Rectal smooth muscle tissue (tissue), 1 donor: ENCODE results near the gene PARD3B.

Source experiments
- H3K27ac ChIP-seq: one replicate; pipeline ENCODE4 v1.7.0; 2013; ENCODE audit warnings: low read depth, low read length, inconsistent platforms
- H3K27me3 ChIP-seq: one replicate; pipeline ENCODE4 v1.7.0; 2013; ENCODE audit warnings: low read length; ENCODE audit not compliant: control insufficient read depth, insufficient read depth
- H3K36me3 ChIP-seq: one replicate; pipeline ENCODE4 v1.7.0; 2013; ENCODE audit warnings: low read length; ENCODE audit not compliant: control insufficient read depth, insufficient read depth
- H3K4me1 ChIP-seq: one replicate; pipeline ENCODE4 v1.7.0; 2013; ENCODE audit warnings: low read length; ENCODE audit not compliant: control insufficient read depth, insufficient read depth
- H3K4me3 ChIP-seq: one replicate; pipeline ENCODE4 v1.7.0; 2013; ENCODE audit warnings: low read length
- H3K9ac ChIP-seq: one replicate; pipeline ENCODE4 v1.7.0; 2013; ENCODE audit warnings: low read length

Gene PARD3B

DNA sequence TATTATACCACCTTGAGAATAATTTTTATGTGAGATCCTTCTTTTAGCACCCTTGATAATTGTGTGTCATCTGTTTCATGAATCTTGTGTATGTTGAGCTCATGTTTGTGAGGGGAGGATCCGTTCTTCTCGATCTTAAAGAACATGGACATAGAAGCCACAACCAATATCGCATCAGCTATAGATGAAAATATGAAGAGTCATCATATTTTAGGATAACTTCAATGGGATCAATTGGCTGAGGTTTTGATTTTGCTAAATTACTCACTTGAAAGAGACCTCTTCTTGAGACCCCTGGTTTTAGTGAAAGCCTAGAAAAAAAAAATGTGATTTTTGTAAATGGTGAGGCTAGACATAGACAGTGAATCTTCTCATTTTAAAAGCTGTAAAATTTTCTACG lies 751.7 kb downstream of the PARD3B start:
- H3K36me3 ChIP-seq = no peaks in the 10 kb centered on the region
- no peak overlapping the region for H3K27ac ChIP-seq
- H3K4me1 ChIP-seq = no peaks in the 10 kb centered on the region
- no peak overlapping the region for H3K9ac ChIP-seq
- no peak overlapping the region for H3K4me3 ChIP-seq
- no peaks in the 10 kb centered on the region for H3K27me3 ChIP-seq

DNA sequence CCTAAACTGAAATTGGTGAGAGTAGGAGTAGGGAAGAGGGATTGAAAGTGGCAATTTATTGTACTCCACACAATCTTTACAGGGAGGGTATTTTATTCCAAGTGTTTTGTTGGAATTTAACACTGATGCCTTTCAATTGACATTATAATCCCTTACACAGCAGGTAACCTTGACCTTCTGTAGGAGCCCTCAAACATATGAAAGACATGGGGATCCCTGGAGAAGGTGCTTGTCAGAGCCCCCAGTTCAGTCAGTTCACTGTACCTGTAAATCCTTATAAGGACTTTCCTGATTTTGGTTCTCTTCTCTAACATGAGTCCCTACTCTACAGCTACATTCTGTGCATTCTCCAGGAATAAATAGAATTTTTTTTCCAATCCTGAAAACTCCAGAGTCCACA lies 752.1 kb downstream of the PARD3B start:
- no peak overlapping the region for H3K4me3 ChIP-seq
- H3K36me3 ChIP-seq = no peaks in the 10 kb centered on the region
- no peak overlapping the region for H3K9ac ChIP-seq
- no peaks in the 10 kb centered on the region for H3K4me1 ChIP-seq
- no peak overlapping the region for H3K27ac ChIP-seq
- no peaks in the 10 kb centered on the region for H3K27me3 ChIP-seq

DNA sequence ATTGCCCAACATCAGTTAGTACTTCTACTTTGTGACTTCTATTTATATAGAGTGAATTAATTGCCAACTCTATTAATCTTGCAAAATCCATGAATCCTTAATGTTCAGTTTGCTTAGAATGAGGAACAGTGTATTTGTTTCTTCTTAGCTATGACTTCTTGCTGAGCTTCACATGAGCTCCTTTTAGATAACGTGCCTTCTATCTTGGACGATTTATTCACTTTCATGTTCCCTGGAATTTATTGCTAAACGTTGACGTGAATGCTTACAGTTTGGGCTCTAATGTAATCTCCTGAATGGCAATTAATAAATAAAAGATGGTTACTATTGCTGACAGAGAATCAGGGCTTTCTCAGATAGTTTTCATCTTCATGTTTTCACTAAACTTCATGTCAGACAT lies 752.6 kb downstream of the PARD3B start:
- no peak overlapping the region for H3K9ac ChIP-seq
- no peaks in the 10 kb centered on the region for H3K27me3 ChIP-seq
- no peak overlapping the region for H3K27ac ChIP-seq
- H3K36me3 ChIP-seq = no peaks in the 10 kb centered on the region
- no peak overlapping the region for H3K4me3 ChIP-seq
- H3K4me1 ChIP-seq = no peaks in the 10 kb centered on the region

DNA sequence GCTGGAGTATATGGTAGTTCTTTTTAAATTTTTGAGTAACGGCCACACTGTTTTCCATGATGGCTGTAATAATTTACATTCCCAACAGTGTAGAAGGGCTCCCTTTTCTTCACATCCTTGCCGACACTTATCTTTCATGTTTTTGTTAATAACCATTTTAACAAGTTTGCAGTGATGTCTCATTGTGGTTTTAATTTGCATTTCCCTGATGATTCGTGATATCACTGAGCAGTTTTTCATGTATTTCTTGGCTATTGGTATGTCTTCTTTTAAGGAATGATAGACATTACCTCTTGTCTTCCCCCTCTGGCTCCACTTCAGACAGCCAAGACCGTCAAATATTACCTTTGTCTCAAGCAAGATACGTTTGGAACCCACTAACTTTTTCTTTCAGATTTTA lies 765.9 kb downstream of the PARD3B start:
- no peaks in the 10 kb centered on the region for H3K4me1 ChIP-seq
- H3K27ac ChIP-seq = no peak overlapping the region
- no peaks in the 10 kb centered on the region for H3K27me3 ChIP-seq
- no peak overlapping the region for H3K4me3 ChIP-seq
- H3K9ac ChIP-seq = no peak overlapping the region
- H3K36me3 ChIP-seq = no peaks in the 10 kb centered on the region

GRCh38 chr2:205321231-205321630 lies 776.0 kb downstream of the PARD3B start:
- no peaks in the 10 kb centered on the region for H3K27me3 ChIP-seq
- H3K27ac ChIP-seq = no peak overlapping the region
- no peaks in the 10 kb centered on the region for H3K36me3 ChIP-seq
- H3K4me3 ChIP-seq = no peak overlapping the region
- H3K9ac ChIP-seq = no peak overlapping the region
- H3K4me1 ChIP-seq = no peaks in the 10 kb centered on the region

GRCh38 chr2:205323929-205324328 lies 778.7 kb downstream of the PARD3B start:
- H3K4me3 ChIP-seq = no peak overlapping the region
- no peaks in the 10 kb centered on the region for H3K27me3 ChIP-seq
- no peaks in the 10 kb centered on the region for H3K36me3 ChIP-seq
- no peak overlapping the region for H3K27ac ChIP-seq
- no peak overlapping the region for H3K9ac ChIP-seq
- no peaks in the 10 kb centered on the region for H3K4me1 ChIP-seq

GRCh38 chr2:205324355-205324754 lies 779.1 kb downstream of the PARD3B start:
- Histone ChIP-seq H3K27me3 (no peaks in the 10 kb centered on the region), H3K4me1 (no peaks in the 10 kb centered on the region), H3K4me3 (no peak overlapping the region), H3K27ac (no peak overlapping the region), H3K9ac (no peak overlapping the region), H3K36me3 (no peaks in the 10 kb centered on the region)

GRCh38 chr2:205333351-205333750 lies 788.1 kb downstream of the PARD3B start:
- Histone ChIP-seq H3K4me3 (no peak overlapping the region), H3K27ac (no peak overlapping the region), H3K27me3 (no peaks in the 10 kb centered on the region), H3K9ac (no peak overlapping the region), H3K36me3 (no peaks in the 10 kb centered on the region), H3K4me1 (no peaks in the 10 kb centered on the region)

DNA sequence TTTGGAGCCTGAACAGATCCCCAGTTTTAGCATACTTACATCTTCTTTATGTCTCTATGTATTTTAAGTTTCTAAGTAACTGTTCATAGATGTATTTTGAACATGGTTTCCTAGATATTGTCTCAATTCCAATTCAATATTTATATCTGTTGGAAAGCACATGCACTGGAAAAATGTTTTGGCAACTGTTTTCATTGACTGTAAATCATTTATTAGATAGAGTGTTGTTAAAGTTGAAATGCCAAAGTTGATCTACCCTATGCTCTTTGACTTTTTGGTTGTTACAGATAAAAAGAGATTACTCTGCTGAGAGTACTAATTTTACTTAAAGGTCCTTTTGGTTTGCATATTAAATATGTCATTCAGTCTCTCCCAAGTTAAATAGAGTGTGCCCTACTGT lies 792.0 kb downstream of the PARD3B start:
- Histone ChIP-seq H3K36me3 (no peaks in the 10 kb centered on the region), H3K27ac (no peak overlapping the region), H3K27me3 (no peaks in the 10 kb centered on the region), H3K9ac (no peak overlapping the region), H3K4me1 (no peaks in the 10 kb centered on the region), H3K4me3 (no peak overlapping the region)

GRCh38 chr2:205338156-205338555 lies 792.9 kb downstream of the PARD3B start:
- Histone ChIP-seq H3K27ac (no peak overlapping the region), H3K9ac (no peak overlapping the region)

DNA sequence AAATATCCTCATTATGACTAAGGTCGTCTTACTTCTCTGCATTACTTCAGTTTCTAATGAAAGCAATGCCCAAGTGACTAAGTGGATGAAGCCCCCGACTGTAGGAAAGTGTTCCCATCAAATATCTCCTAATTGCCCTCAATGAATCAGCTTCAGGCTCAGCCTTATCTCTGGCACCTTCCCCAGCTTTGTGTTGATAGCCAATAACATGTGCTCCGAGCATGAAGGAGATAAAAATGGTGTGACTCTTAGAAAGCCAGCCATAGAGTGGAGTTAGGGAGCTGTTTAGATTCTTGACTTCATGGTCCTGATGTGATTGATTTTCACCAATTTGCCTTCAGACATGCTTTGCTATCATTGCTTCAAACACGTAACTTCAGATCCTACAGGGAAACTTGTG lies 797.8 kb downstream of the PARD3B start:
- H3K4me3 ChIP-seq = no peak overlapping the region
- H3K36me3 ChIP-seq = no peaks in the 10 kb centered on the region
- no peaks in the 10 kb centered on the region for H3K27me3 ChIP-seq
- peaks cover 3% of the 10 kb centered on the region for H3K4me1 ChIP-seq
- no peak overlapping the region for H3K9ac ChIP-seq
- no peak overlapping the region for H3K27ac ChIP-seq

More at GRCh38 chr2:205338156-205338555, 792.9 kb downstream of the PARD3B start:
- Histone ChIP-seq H3K4me1 (no peaks in the 10 kb centered on the region), H3K27me3 (no peaks in the 10 kb centered on the region), H3K36me3 (no peaks in the 10 kb centered on the region), H3K4me3 (no peak overlapping the region)

- Histone ChIP-seq H3K4me1 (peaks cover 5% of the 10 kb centered on the region), H3K36me3 (no peaks in the 10 kb centered on the region), H3K27me3 (no peaks in the 10 kb centered on the region), H3K4me3 (no peak overlapping the region), H3K9ac (no peak overlapping the region), H3K27ac (no peak overlapping the region)
Measured at GRCh38 chr2:205346649-205347048, 801.4 kb downstream of the PARD3B start.

DNA sequence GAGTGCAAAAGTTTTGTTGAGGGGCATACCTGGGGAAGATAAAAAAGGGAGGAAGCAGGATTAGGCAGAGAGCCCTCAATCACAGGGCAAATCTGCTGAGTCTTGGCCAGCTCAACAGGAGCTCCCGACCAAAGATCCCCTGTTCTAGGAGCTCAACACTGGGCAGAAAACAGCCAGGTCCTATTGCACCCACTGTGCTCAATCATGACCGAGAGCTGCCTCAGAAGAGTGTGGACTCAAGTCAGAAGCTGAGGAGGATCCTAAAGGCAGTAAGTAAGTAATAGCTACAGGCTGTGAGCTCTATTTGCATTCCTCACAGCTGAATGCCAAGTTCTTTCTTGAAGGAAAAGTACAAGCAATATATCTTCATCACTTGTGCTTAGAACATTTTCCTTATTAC lies 802.6 kb downstream of the PARD3B start:
- H3K27me3 ChIP-seq = no peaks in the 10 kb centered on the region
- no peaks in the 10 kb centered on the region for H3K36me3 ChIP-seq
- peaks cover 5% of the 10 kb centered on the region for H3K4me1 ChIP-seq
- H3K27ac ChIP-seq = no peak overlapping the region
- H3K9ac ChIP-seq = no peak overlapping the region
- no peak overlapping the region for H3K4me3 ChIP-seq
